Right cardiac atrium (tissue), 5 donors: Measurements from ENCODE around the gene RNF20. TPM values are rescaled to one million over a fixed set of nuclear protein-coding genes. Genes with fewer than 3 reads are reported as not detected.
"Not testable (repeated sequence)": the region's sequence is repeated elsewhere in the genome, so short reads cannot be mapped to it uniquely, and the experiment has no call there.

Source experiments
- ATAC-seq, 2 donors: fragments of 200-7000 bp; cut with Tn5 transposase; one replicate each; pipeline versions ENCODE4 v1.8.0 to v1.9.1; 2020; ENCODE audit warnings: moderate library complexity in 2 of 2, mild to moderate bottlenecking in 1 of 2
- DNase-seq, 3 donors: peaks; one replicate each; pipeline ENCODE4 v3.0.0-alpha.2; 2020
- H3K27ac ChIP-seq: one replicate; pipeline ENCODE4 v1.5.1; 2013; ENCODE audit warnings: mild to moderate bottlenecking, low read length, control low read depth, moderate library complexity
- H3K27me3 ChIP-seq: one replicate; pipeline ENCODE4 v1.6.1; 2013; ENCODE audit not compliant: control insufficient read depth, insufficient read depth
- H3K4me1 ChIP-seq: one replicate; pipeline ENCODE4 v1.6.1; 2013; ENCODE audit warnings: low read length; ENCODE audit not compliant: control insufficient read depth, insufficient read depth
- H3K4me3 ChIP-seq: one replicate; pipeline ENCODE4 v1.5.1; 2013; ENCODE audit warnings: low read length, control low read depth
- H3K9me3 ChIP-seq: one replicate; pipeline ENCODE4 v1.6.1; 2013; ENCODE audit warnings: low read length; ENCODE audit not compliant: control insufficient read depth
- WGBS: extraction: QIAGEN DNeasy Blood & Tissue Kit; methylation state at CpG from one replicate; pipeline ENCODE4 v1.1.7; 2013; 5-methylcytosine and 5-hydroxymethylcytosine counted together
- intact Hi-C, 4 donors: fragments of 100-400 bp; cut with DNase I; formaldehyde crosslinking; loops; one replicate each; pipeline versions ENCODE4 v1.11.0 to v1.14.0; 2022 to 2023
- polyA plus RNA-seq: library from polyadenylated mRNA; stranded (reverse); fragments of 200-250 nt; gene quantifications from one replicate; pipeline ENCODE4 v1.2.3, GENCODE V29; 2013
- total RNA-seq, 4 donors: library from RNA; stranded (reverse); fragmentation: NEBNext Ultra II Directional; extraction: Animal tissue kit (Norgen Biotek cat#: 25700); gene quantifications; one replicate each; pipeline ENCODE4 v1.2.1, GENCODE V29; 2021
- donor health status: healthy with polysubstance abuse.
- donor health status: DM: no; HTN: yes; CAD: no.
- donor health status: DM: no; HTN: no; CAD: no.
- donor health status: DM: no; HTN: yes; CAD: no; lungs with severe emphysema.
- donor health status: DM: yes; HTN: yes; CAD: no.

The RNF20 gene
- total and polyA plus RNA-seq, 5 donors: 17.9 to 59.5 (median 50.1) TPM

GRCh38 chr9:101536351-101536750 lies 2.7 kb downstream of the RNF20 start:
- Histone ChIP-seq H3K4me3 (no peak overlapping the region), H3K27ac (no peak overlapping the region), H3K9me3 (no peaks in the 10 kb centered on the region), H3K4me1 (no peaks in the 10 kb centered on the region), H3K27me3 (no peaks in the 10 kb centered on the region)
- intact Hi-C loops: loop anchor here in 2 of 4 donors (10.0 kb wide), 1 partner anchor 142 kb away; the partner anchor contains the start of genes MRPL50 (in 2 of the 2) and ZNF189 (in 2 of the 2)
- ATAC-seq: no peak
- no peak for DNase-seq

- WGBS: 87% methylated on average over 2 of the region's 2 CpGs
- no peak for ATAC-seq
- H3K4me3 ChIP-seq: no peak overlapping the region
- H3K9me3 ChIP-seq: no peaks in the 10 kb centered on the region
- H3K27me3 ChIP-seq: no peaks in the 10 kb centered on the region
- intact Hi-C loops: loop anchor here in 2 of 4 donors (10.0 kb wide), 1 partner anchor 142 kb away; the partner anchor contains the start of genes MRPL50 (in 2 of the 2) and ZNF189 (in 2 of the 2)
- H3K4me1 ChIP-seq: no peaks in the 10 kb centered on the region
- H3K27ac ChIP-seq: no peak overlapping the region
- no peak for DNase-seq
Measured at GRCh38 chr9:101536938-101537337, 3.3 kb downstream of the RNF20 start.

- 96% methylated on average over 8 of the region's 8 CpGs for WGBS
- ATAC-seq (no peak), DNase-seq (no peak)
- H3K4me3 ChIP-seq: no peak overlapping the region
- H3K9me3 ChIP-seq: no peaks in the 10 kb centered on the region
- no peaks in the 10 kb centered on the region for H3K27me3 ChIP-seq
- H3K4me1 ChIP-seq: no peaks in the 10 kb centered on the region
- H3K27ac ChIP-seq: no peak overlapping the region
- intact Hi-C loops: no loop called here
Measured at GRCh38 chr9:101540069-101540468, 6.4 kb downstream of the RNF20 start.

GRCh38 chr9:101543098-101543735 lies 9.6 kb downstream of the RNF20 start:
- no peak for ATAC-seq
- Histone ChIP-seq H3K4me3 (no peak overlapping the region), H3K9me3 (no peaks in the 10 kb centered on the region), H3K27me3 (no peaks in the 10 kb centered on the region), H3K4me1 (no peaks in the 10 kb centered on the region), H3K27ac (no peak overlapping the region)
- peak in 1 of 3 donors; percentile 28 for DNase-seq
- 97% methylated on average over 14 of the region's 14 CpGs for WGBS
- intact Hi-C loops: no loop called here

- H3K4me1 ChIP-seq, H3K27me3 ChIP-seq, H3K4me3 ChIP-seq, H3K27ac ChIP-seq, ATAC-seq, intact Hi-C loops, H3K9me3 ChIP-seq: not testable (repeated sequence)
- WGBS: 76% methylated on average over 17 of the region's 18 CpGs
- DNase-seq: peak in 1 of 3 donors; percentile 32
Measured at GRCh38 chr9:101549472-101550098, 15.9 kb downstream of the RNF20 start.

GRCh38 chr9:101561740-101562139 lies 28.1 kb downstream of the RNF20 start:
- no peak overlapping the region for H3K27ac ChIP-seq
- ATAC-seq: no peak

GRCh38 chr9:101562966-101563365 lies 29.3 kb downstream of the RNF20 start:
- no peak for DNase-seq
- WGBS: 88% methylated on average over 1 of the region's 1 CpG
- Histone ChIP-seq H3K4me3 (no peak overlapping the region), H3K27me3 (no peaks in the 10 kb centered on the region), H3K27ac (no peak overlapping the region), H3K4me1 (no peaks in the 10 kb centered on the region), H3K9me3 (no peaks in the 10 kb centered on the region)
- intact Hi-C loops: no loop called here
- no peak for ATAC-seq

More at GRCh38 chr9:101561740-101562139, 28.1 kb downstream of the RNF20 start:
- no peaks in the 10 kb centered on the region for H3K4me1 ChIP-seq
- DNase-seq: no peak
- 95% methylated on average over 1 of the region's 1 CpG for WGBS
- no peak overlapping the region for H3K4me3 ChIP-seq
- H3K9me3 ChIP-seq: no peaks in the 10 kb centered on the region
- intact Hi-C loops: no loop called here
- no peaks in the 10 kb centered on the region for H3K27me3 ChIP-seq

- intact Hi-C loops: no loop called here
- no peaks in the 10 kb centered on the region for H3K27me3 ChIP-seq
- H3K4me3 ChIP-seq: no peak overlapping the region
- DNase-seq: no peak
- H3K27ac ChIP-seq: no peak overlapping the region
- no peaks in the 10 kb centered on the region for H3K9me3 ChIP-seq
- no peaks in the 10 kb centered on the region for H3K4me1 ChIP-seq
- no peak for ATAC-seq
Measured at GRCh38 chr9:101564252-101564651, 30.6 kb downstream of the RNF20 start.

GRCh38 chr9:101566904-101567724 lies 33.5 kb downstream of the RNF20 start:
- no peak overlapping the region for H3K27ac ChIP-seq
- no peaks in the 10 kb centered on the region for H3K9me3 ChIP-seq
- ATAC-seq (no peak), DNase-seq (no peak)
- H3K27me3 ChIP-seq: no peaks in the 10 kb centered on the region
- H3K4me3 ChIP-seq: no peak overlapping the region
- H3K4me1 ChIP-seq: no peaks in the 10 kb centered on the region
- intact Hi-C loops: no loop called here
- 81% methylated on average over 5 of the region's 5 CpGs for WGBS

GRCh38 chr9:101567725-101568350 lies 34.2 kb downstream of the RNF20 start:
- 93% methylated on average over 3 of the region's 3 CpGs for WGBS
- DNase-seq: no peak
- no peak for ATAC-seq
- Histone ChIP-seq H3K27me3 (no peaks in the 10 kb centered on the region), H3K4me1 (no peaks in the 10 kb centered on the region), H3K9me3 (no peaks in the 10 kb centered on the region), H3K4me3 (no peak overlapping the region), H3K27ac (no peak overlapping the region)
- intact Hi-C loops: no loop called here
